Hindlimb muscle (tissue), 1 donor: ENCODE results near the gene NCMAP. TPM values are rescaled to one million over a fixed set of nuclear protein-coding genes. Genes with fewer than 3 reads are reported as not detected.
"Not testable (repeated sequence)": the region's sequence is repeated elsewhere in the genome, so short reads cannot be mapped to it uniquely, and the experiment has no call there.

Source experiments
- DNase-seq: peaks from one replicate; pipeline ENCODE4 v3.0.0-alpha.2; 2013
- polyA plus RNA-seq: library from polyadenylated mRNA; unstranded; fragments of 120-200 nt; gene quantifications from one replicate; pipeline ENCODE4 v1.2.1, GENCODE V29; 2013; ENCODE audit not compliant: insufficient read length

NCMAP gene
- 0.06 TPM for polyA plus RNA-seq

GRCh38 chr1:24555591-24556413 lies at the start of gene NCMAP:
NCMAP (plus strand) TSS chr1:24556087; CDS start chr1:24595431, 39,344 bp downstream.
- DNase-seq: no peak

- no peak for DNase-seq
Measured at GRCh38 chr1:24506691-24507381, 49.1 kb upstream of the NCMAP start.

- no peak for DNase-seq
Measured at GRCh38 chr1:24507405-24507804, 48.5 kb upstream of the NCMAP start.

- DNase-seq: no peak
Measured at GRCh38 chr1:24508911-24509310, 47.0 kb upstream of the NCMAP start.

- DNase-seq: no peak
Measured at GRCh38 chr1:24513706-24514105, 42.2 kb upstream of the NCMAP start.

GRCh38 chr1:24514946-24515345 lies 40.9 kb upstream of the NCMAP start:
- no peak for DNase-seq

- DNase-seq: not testable (repeated sequence)
Measured at GRCh38 chr1:24515671-24516209, 40.1 kb upstream of the NCMAP start.

- no peak for DNase-seq
Measured at GRCh38 chr1:24516506-24516905, 39.4 kb upstream of the NCMAP start.

- no peak for DNase-seq
Measured at GRCh38 chr1:24517898-24518297, 38.0 kb upstream of the NCMAP start.

- DNase-seq: not testable (repeated sequence)
Measured at GRCh38 chr1:24520282-24520681, 35.6 kb upstream of the NCMAP start.

GRCh38 chr1:24525606-24526005 lies 30.3 kb upstream of the NCMAP start:
- DNase-seq: no peak

- DNase-seq: no peak
Measured at GRCh38 chr1:24526045-24526444, 29.8 kb upstream of the NCMAP start.

GRCh38 chr1:24526940-24527542 lies 28.8 kb upstream of the NCMAP start:
- DNase-seq: no peak

- DNase-seq: no peak
Measured at GRCh38 chr1:24528744-24529143, 27.1 kb upstream of the NCMAP start.

- not testable (repeated sequence) for DNase-seq
Measured at GRCh38 chr1:24529292-24529691, 26.6 kb upstream of the NCMAP start.

GRCh38 chr1:24535021-24535424 lies 20.9 kb upstream of the NCMAP start:
- DNase-seq: no peak

- DNase-seq: no peak
Measured at GRCh38 chr1:24535778-24536177, 20.1 kb upstream of the NCMAP start.

GRCh38 chr1:24536391-24536840 lies 19.5 kb upstream of the NCMAP start:
- no peak for DNase-seq

- DNase-seq: no peak
Measured at GRCh38 chr1:24540051-24540905, 15.6 kb upstream of the NCMAP start.

- no peak for DNase-seq
Measured at GRCh38 chr1:24540906-24541710, 14.8 kb upstream of the NCMAP start.

- no peak for DNase-seq
Measured at GRCh38 chr1:24541711-24542346, 14.1 kb upstream of the NCMAP start.
